H1 (cell line): ENCODE data around the gene DRC1. TPM values are rescaled to one million over a fixed set of nuclear protein-coding genes. Genes with fewer than 3 reads are reported as not detected.
A peak's percentile ranks its signal among the peaks of the same experiment; 100 is the strongest.

Experiments
- CTCF ChIA-PET: fragments of 300-600 bp; sonication (Branson Sonifier 250); formaldehyde crosslinking; loops from one replicate; lab custom pipeline; 2021; ENCODE audit not compliant: partially characterized antibody; lab: Charles Lee
- POLR2A ChIA-PET: fragments of 300-600 bp; sonication (Branson Sonifier 250); formaldehyde crosslinking; loops from one replicate; lab custom pipeline; 2021; ENCODE audit warnings: inconsistent platforms; ENCODE audit not compliant: partially characterized antibody; lab: Charles Lee
- DNase-seq, 2 experiments: peaks; one replicate each; pipeline versions ENCODE4 v3.0.0 to v3.0.0-alpha.2; 2010 to 2022; ENCODE audit warnings: low spot score in 2 of 2, low read depth in 1 of 2, mixed read lengths in 1 of 2
- FAIRE-seq: peaks from 2 replicates; lab custom pipeline; 2011; peaks lifted over from hg19 to GRCh38; lab: Jason Lieb, UNC
- H2AFZ ChIP-seq: 2 replicates; pipeline ENCODE4 v1.8.1; 2012; ENCODE audit warnings: low read length, inconsistent platforms
- H2AK5ac ChIP-seq: 2 replicates; pipeline ENCODE4 v1.6.1; 2013; ENCODE audit warnings: low read depth, low read length
- H2BK120ac ChIP-seq: replicated peaks from 2 replicates; pipeline ENCODE3; 2013; ENCODE audit warnings: low read depth, low read length, inconsistent platforms
- H2BK12ac ChIP-seq: 2 replicates; pipeline ENCODE4 v1.6.1; 2013; ENCODE audit warnings: low read depth, low read length
- H2BK15ac ChIP-seq: 2 replicates; pipeline ENCODE4 v1.6.1; 2013; ENCODE audit warnings: low read length
- H2BK20ac ChIP-seq: 2 replicates; pipeline ENCODE4 v1.6.1; 2013; ENCODE audit warnings: low read length
- H2BK5ac ChIP-seq: 2 replicates; pipeline ENCODE4 v1.6.1; 2013; ENCODE audit warnings: low read depth, low read length
- H3K14ac ChIP-seq: 2 replicates; pipeline ENCODE4 v1.6.1; 2013; ENCODE audit warnings: inconsistent platforms; ENCODE audit not compliant: insufficient read length
- H3K18ac ChIP-seq: 2 replicates; pipeline ENCODE4 v1.6.1; 2013; ENCODE audit warnings: low read length; ENCODE audit errors: extremely low read depth
- H3K23ac ChIP-seq: 2 replicates; pipeline ENCODE4 v1.6.1; 2013; ENCODE audit warnings: inconsistent platforms; ENCODE audit not compliant: insufficient read length
- H3K23me2 ChIP-seq: 2 replicates; pipeline ENCODE4 v1.6.1; 2013; ENCODE audit warnings: low read depth, low read length
- H3K27ac ChIP-seq: 2 replicates; pipeline ENCODE4 v1.6.1; 2011; ENCODE audit warnings: low read depth, low read length, inconsistent platforms
- H3K27me3 ChIP-seq, 4 experiments: replicated peaks in 1 of 4; 1 replicate in 1 of 4; 2 replicates in 3 of 4; pipeline versions ENCODE4 v1.6.1 to v1.8.1; 2011 to 2013; ENCODE audit warnings: low read length in 3 of 4, mild to moderate bottlenecking in 3 of 4, inconsistent platforms in 2 of 4, mixed read lengths in 2 of 4, moderate library complexity in 1 of 4; ENCODE audit not compliant: control insufficient read depth in 3 of 4, insufficient read depth in 3 of 4; ENCODE audit errors: extremely low read depth in 1 of 4
- H3K36me3 ChIP-seq, 4 experiments: 2 replicates each; pipeline versions ENCODE4 v1.6.1 to v1.8.1; 2011 to 2013; ENCODE audit warnings: mild to moderate bottlenecking in 4 of 4, low read length in 3 of 4, moderate library complexity in 2 of 4, control low read depth in 1 of 4, inconsistent platforms in 1 of 4; ENCODE audit not compliant: insufficient read depth in 4 of 4, control insufficient read depth in 2 of 4
- H3K4ac ChIP-seq: replicated peaks from 2 replicates; pipeline ENCODE3; 2013; ENCODE audit warnings: low read length, low read depth, mixed read lengths, inconsistent platforms; ENCODE audit not compliant: insufficient read length
- H3K4me1 ChIP-seq, 4 experiments: replicated peaks in 1 of 4; 1 replicate in 1 of 4; 2 replicates in 3 of 4; pipeline versions ENCODE4 v1.6.1 to v1.8.1; 2011 to 2013; ENCODE audit warnings: low read length in 3 of 4, inconsistent platforms in 2 of 4, mixed read lengths in 1 of 4; ENCODE audit not compliant: insufficient read depth in 4 of 4, control insufficient read depth in 3 of 4
- H3K4me2 ChIP-seq, 2 experiments: 2 replicates each; pipeline versions ENCODE4 v1.6.1 to v1.8.1; 2011 to 2013; ENCODE audit warnings: low read depth in 2 of 2, low read length in 2 of 2, control low read depth in 1 of 2, inconsistent platforms in 1 of 2, mild to moderate bottlenecking in 1 of 2; ENCODE audit not compliant: insufficient read depth in 1 of 2
- H3K4me3 ChIP-seq, 4 experiments: fragments of 200-600, 300-600 bp in 1 of 4; sonication (generic), shearing (Covaris generic), sonication (Bioruptor Twin) in 1 of 4; 2 replicates each; pipeline versions ENCODE4 v1.5.1 to v1.8.1; 2011 to 2016; ENCODE audit warnings: low read length in 4 of 4, low read depth in 3 of 4, control low read depth in 2 of 4, inconsistent platforms in 2 of 4, mild to moderate bottlenecking in 2 of 4, mixed read lengths in 1 of 4, moderate library complexity in 1 of 4; ENCODE audit not compliant: insufficient read depth in 2 of 4; ENCODE audit errors: extremely low read depth in 1 of 4
- H3K56ac ChIP-seq: replicated peaks from 2 replicates; pipeline ENCODE3; 2013; ENCODE audit warnings: low read depth, mild to moderate bottlenecking, mixed read lengths, low read length, inconsistent platforms; ENCODE audit not compliant: insufficient read length
- H3K79me1 ChIP-seq: 2 replicates; pipeline ENCODE4 v1.6.1; 2013; ENCODE audit warnings: low read depth, low read length, control low read depth
- H3K79me2 ChIP-seq, 2 experiments: 2 replicates each; pipeline versions ENCODE4 v1.6.1 to v1.8.1; 2012 to 2013; ENCODE audit warnings: low read length in 2 of 2, mild to moderate bottlenecking in 2 of 2, inconsistent platforms in 1 of 2; ENCODE audit not compliant: insufficient read depth in 2 of 2, control insufficient read depth in 1 of 2
- H3K9ac ChIP-seq, 4 experiments: replicated peaks in 1 of 4; 1 replicate in 1 of 4; 2 replicates in 3 of 4; pipeline versions ENCODE4 v1.6.1 to v1.8.1; 2011 to 2013; ENCODE audit warnings: low read depth in 3 of 4, low read length in 3 of 4, control low read depth in 2 of 4, mild to moderate bottlenecking in 2 of 4, moderate library complexity in 2 of 4, inconsistent platforms in 1 of 4; ENCODE audit errors: extremely low read depth in 1 of 4
- H3K9me3 ChIP-seq, 2 experiments: 2 replicates each; pipeline versions ENCODE4 v1.6.1 to v1.8.1; 2012 to 2013; ENCODE audit warnings: mild to moderate bottlenecking in 2 of 2, moderate library complexity in 2 of 2, control low read depth in 1 of 2, inconsistent platforms in 1 of 2, low read depth in 1 of 2, low read length in 1 of 2, mixed read lengths in 1 of 2; ENCODE audit not compliant: insufficient read depth in 2 of 2
- H4K20me1 ChIP-seq, 2 experiments: replicated peaks in 1 of 2; 2 replicates each; pipeline versions ENCODE3 to v1.8.1; 2011 to 2013; ENCODE audit warnings: inconsistent platforms in 2 of 2, low read length in 2 of 2, mild to moderate bottlenecking in 1 of 2; ENCODE audit not compliant: insufficient read depth in 2 of 2, control insufficient read depth in 1 of 2
- H4K5ac ChIP-seq: 2 replicates; pipeline ENCODE4 v1.6.1; 2013; ENCODE audit warnings: low read length, low read depth, mixed read lengths, inconsistent platforms; ENCODE audit not compliant: insufficient read length
- H4K8ac ChIP-seq: 2 replicates; pipeline ENCODE4 v1.8.0; 2013; ENCODE audit warnings: mild to moderate bottlenecking, moderate library complexity, low read length, inconsistent platforms; ENCODE audit not compliant: insufficient read depth; ENCODE audit errors: extremely low read depth
- H4K91ac ChIP-seq: replicated peaks from 2 replicates; pipeline ENCODE3; 2013; ENCODE audit warnings: low read length, mixed read lengths, inconsistent platforms; ENCODE audit not compliant: insufficient read length
- ASH2L ChIP-seq: fragments of 200-600, 300-600 bp; sonication (generic); IDR thresholded peaks from one replicate; pipeline ENCODE4 v1.7.1; 2017; ENCODE audit warnings: low read length
- CHD1 ChIP-seq: IDR thresholded peaks from 2 replicates; pipeline ENCODE4 v1.6.1; 2012; ENCODE audit warnings: low read depth, low read length, improper control_type of control experiment
- GTF2F1 ChIP-seq: IDR thresholded peaks from 2 replicates; pipeline ENCODE4 v1.6.1; 2012; ENCODE audit warnings: low read depth, low read length, improper control_type of control experiment, borderline replicate concordance
- HDAC6 ChIP-seq: IDR thresholded peaks from one replicate; pipeline ENCODE4 v1.7.1; 2012; ENCODE audit warnings: low read depth, mild to moderate bottlenecking, inconsistent platforms, low read length, moderate library complexity
- KDM4A ChIP-seq: IDR thresholded peaks from one replicate; pipeline ENCODE4 v1.7.1; 2012; ENCODE audit warnings: low read depth, mild to moderate bottlenecking, moderate library complexity, low read length, inconsistent platforms; ENCODE audit not compliant: severe bottlenecking
- SP1 ChIP-seq: IDR thresholded peaks from 2 replicates; pipeline ENCODE4 v1.6.1; 2011; ENCODE audit warnings: low read depth, low read length
- TBP ChIP-seq: IDR thresholded peaks from 2 replicates; pipeline ENCODE4 v1.6.1; 2011; ENCODE audit warnings: low read depth, low read length, improper control_type of control experiment
- WGBS, 2 experiments: shearing (Covaris generic) in 1 of 2; methylation state at CpG; one replicate each; pipeline versions ENCODE4 v1.1.6 to v1.1.7; 2013 to 2015; ENCODE audit warnings: low lambda C conversion rate in 2 of 2, mixed read lengths in 2 of 2, inconsistent platforms in 1 of 2, low coverage in 1 of 2, missing lambda C conversion rate in 1 of 2; ENCODE audit not compliant: insufficient replicate concordance in 2 of 2, insufficient coverage in 1 of 2, insufficient read length in 1 of 2; ENCODE audit errors: extremely low coverage in 1 of 2, missing lambda C conversion rate in 1 of 2; 5-methylcytosine and 5-hydroxymethylcytosine counted together
- polyA plus RNA-seq, 7 experiments: library from polyadenylated mRNA; depleted of rRNA in 3 of 7; stranded (reverse) in 5 of 7; unstranded in 2 of 7; fragments of >200 nt in 5 of 7; fragments of 200-250 nt in 2 of 7; gene quantifications; 1 replicate in 5 of 7; 2 replicates in 1 of 7; 4 replicates in 1 of 7; pipeline versions ENCODE4 v1.2.1 to v1.2.3, GENCODE V29; 2011 to 2013; ENCODE audit warnings: missing spikeins in 2 of 7, mixed read lengths in 2 of 7
- total RNA-seq: library from RNA; stranded (reverse); fragmentation: NEBNext Ultra II Directional; extraction: Animal tissue kit (Norgen Biotek cat#: 25700); gene quantifications from 2 replicates; pipeline ENCODE4 v1.2.1, GENCODE V29; 2021

Gene DRC1
- total and polyA plus RNA-seq, 2 of the 8 experiments (the other 6 are each of a cell fraction or from before 2014, with no cell fraction given) = 0.08 TPM; not detected in 1

GRCh38 chr2:26480566-26481423 lies 79.1 kb downstream of the DRC1 start:
- Histone ChIP-seq H3K23ac (no peak overlapping the region), H4K20me1 (peaks cover 0 to 7% of the 10 kb centered on the region in 2 experiments), H3K79me1 (no peaks in the 10 kb centered on the region), H3K9ac (no peak overlapping the region), H4K8ac (peak overlapping the region; percentile 92; the same call in 1 of the 2 replicates), H2AK5ac (no peak overlapping the region), H2BK5ac (no peak overlapping the region), H3K4ac (no peak overlapping the region), H3K4me3 (no peak overlapping the region), H3K14ac (no peak overlapping the region), H3K18ac (no peak overlapping the region), H4K5ac (no peak overlapping the region), H2BK20ac (no peak overlapping the region), H3K56ac (no peak overlapping the region), H2BK120ac (no peak overlapping the region), H3K36me3 (no peaks in the 10 kb centered on the region), H2BK15ac (no peak overlapping the region), H3K79me2 (no peaks in the 10 kb centered on the region), H3K9me3 (no peaks in the 10 kb centered on the region), H2BK12ac (no peak overlapping the region), H2AFZ (no peak overlapping the region; the same call in 1 of the 2 replicates), H3K27ac (no peak overlapping the region), H3K4me2 (no peak overlapping the region), H3K27me3 (no peaks in the 10 kb centered on the region), H3K23me2 (peaks cover 5% of the 10 kb centered on the region; the same call in 1 of the 2 replicates), H4K91ac (no peak overlapping the region), H3K4me1 (peaks cover 0 to 7% (median under 1%) of the 10 kb centered on the region in 4 experiments; a peak in 4 of 7 replicates)
- FAIRE-seq (no peak), DNase-seq (no peak)
- POLR2A ChIA-PET = no interaction called here
- 82% methylated on average over 18 of the region's 18 CpGs; no CpG with 5 or more reads in 1 of the 2 experiments for WGBS, 2 experiments
- CTCF ChIA-PET = interaction anchor here (0.6 to 2.0 kb wide), 8 partner anchors 11 to 585 kb away, joined by 3 to 6 read pairs (median 4); no protein-coding TSS in a partner anchor
- TF ChIP-seq CHD1 = no peak
- TF ChIP-seq KDM4A = no peak
- no peak for TF ChIP-seq SP1
- no peak for TF ChIP-seq HDAC6
- no peak for TF ChIP-seq TBP
- no peak for TF ChIP-seq ASH2L
- no peak for TF ChIP-seq GTF2F1
